ENCODE data around the gene PHACTR2. TPM values are rescaled to one million over a fixed set of nuclear protein-coding genes. Genes with fewer than 3 reads are reported as not detected.
A peak's percentile ranks its signal among the peaks of the same experiment; 100 is the strongest.
"Not testable (repeated sequence)": the region's sequence is repeated elsewhere in the genome, so short reads cannot be mapped to it uniquely, and the experiment has no call there.

The PHACTR2 gene
- total and polyA plus RNA-seq, 2 donors: 11.2 to 160 TPM

- Histone ChIP-seq H3K36me3 (ENCODE audit: insufficient read depth) (peaks cover 4% of the 10 kb centered on the region), H3K4me3 (ENCODE audit: low read depth, low read length) (no peak overlapping the region), H3K27ac (ENCODE audit: low read depth) (no peak overlapping the region), H3K4me1 (ENCODE audit: insufficient read depth) (no peaks in the 10 kb centered on the region)
- DNase-seq (ENCODE audit: extremely low spot score): no peak
Measured at GRCh38 chr6:143761074-143761473, 83.3 kb downstream of the PHACTR2 start.

DNA sequence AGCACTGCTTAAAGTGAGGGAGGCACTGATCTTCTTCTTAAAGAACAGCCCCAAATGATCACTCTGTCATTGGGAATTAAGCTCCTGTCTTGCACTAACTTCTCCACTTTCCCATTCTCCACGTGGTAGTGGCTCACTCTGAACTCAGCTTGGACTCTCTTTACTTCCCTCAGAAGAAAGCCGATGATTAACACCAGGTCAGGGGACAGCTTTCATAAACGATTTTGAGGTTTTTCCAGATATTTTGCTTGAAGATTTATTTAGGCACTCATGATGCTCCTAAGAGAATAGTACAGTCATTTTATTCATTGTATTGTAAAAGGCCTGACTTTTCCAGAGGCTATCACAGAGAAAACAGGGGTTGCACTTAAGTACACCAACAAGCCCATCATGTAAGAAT is 84.4 kb downstream of the PHACTR2 start:
- Histone ChIP-seq H3K4me1 (ENCODE audit: insufficient read depth) (no peaks in the 10 kb centered on the region), H3K4me3 (ENCODE audit: low read depth, low read length) (no peak overlapping the region), H3K36me3 (ENCODE audit: insufficient read depth) (peaks cover 4% of the 10 kb centered on the region), H3K27ac (ENCODE audit: low read depth) (no peak overlapping the region)
- 69% methylated on average over 3 of the region's 3 CpGs for WGBS
- no peak for DNase-seq (ENCODE audit: extremely low spot score)

GRCh38 chr6:143765422-143766184 is 87.8 kb downstream of the PHACTR2 start:
- no peaks in the 10 kb centered on the region for H3K4me1 ChIP-seq (ENCODE audit: insufficient read depth)
- peaks cover 2% of the 10 kb centered on the region for H3K36me3 ChIP-seq (ENCODE audit: insufficient read depth)
- WGBS: 95% methylated on average over 8 of the region's 8 CpGs
- H3K27ac ChIP-seq (ENCODE audit: low read depth): no peak overlapping the region
- DNase-seq (ENCODE audit: extremely low spot score): no peak
- no peak overlapping the region for H3K4me3 ChIP-seq (ENCODE audit: low read depth, low read length)

DNA sequence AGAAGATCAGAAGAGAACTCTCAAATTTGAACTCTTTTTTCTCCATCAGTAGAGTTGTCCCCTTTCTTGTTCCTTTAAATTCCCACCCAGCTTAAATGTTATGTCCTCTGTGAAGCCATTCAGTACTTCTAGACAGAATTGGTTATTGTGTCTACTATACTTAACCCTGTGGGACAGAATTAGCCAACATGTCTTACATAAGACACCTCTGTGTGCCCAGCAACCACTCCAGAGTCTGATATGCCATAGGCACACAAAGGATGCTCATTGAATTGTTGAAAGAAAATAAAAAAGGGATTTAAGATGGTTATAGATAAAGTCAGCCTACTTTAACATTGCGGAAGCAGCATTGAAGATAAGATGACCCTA is 88.4 kb downstream of the PHACTR2 start:
- 99% methylated on average over 1 of the region's 1 CpG for WGBS
- Histone ChIP-seq H3K27ac (ENCODE audit: low read depth) (no peak overlapping the region), H3K4me1 (ENCODE audit: insufficient read depth) (no peaks in the 10 kb centered on the region), H3K36me3 (ENCODE audit: insufficient read depth) (peaks cover 2% of the 10 kb centered on the region), H3K4me3 (ENCODE audit: low read depth, low read length) (no peak overlapping the region)
- no peak for DNase-seq (ENCODE audit: extremely low spot score)

DNA sequence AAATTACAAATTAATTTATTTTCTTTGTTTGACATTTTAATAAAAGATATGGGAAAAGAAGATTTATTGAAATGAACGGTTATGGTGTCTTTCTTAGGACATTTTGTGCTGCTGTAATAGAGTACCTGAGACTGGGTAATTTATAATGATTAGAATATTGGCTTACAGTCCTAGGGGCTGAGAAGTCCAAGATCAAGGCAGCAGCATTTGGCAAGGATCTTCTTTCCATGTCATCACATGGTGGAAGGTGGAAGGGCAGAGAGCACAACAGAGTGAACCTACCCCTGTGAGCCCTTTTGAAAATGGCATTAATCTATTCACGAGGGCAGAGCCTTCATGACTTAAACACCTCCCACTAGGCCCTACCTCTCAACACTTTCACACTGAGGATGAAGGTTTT is 89.7 kb downstream of the PHACTR2 start:
- Histone ChIP-seq H3K4me3 (ENCODE audit: low read depth, low read length) (no peak overlapping the region), H3K4me1 (ENCODE audit: insufficient read depth) (no peaks in the 10 kb centered on the region), H3K27ac (ENCODE audit: low read depth) (no peak overlapping the region), H3K36me3 (ENCODE audit: insufficient read depth) (peaks cover 2% of the 10 kb centered on the region)
- 96% methylated on average over 2 of the region's 2 CpGs for WGBS
- DNase-seq (ENCODE audit: extremely low spot score): no peak

GRCh38 chr6:143772116-143773086 is 94.6 kb downstream of the PHACTR2 start:
- Histone ChIP-seq H3K4me3 (ENCODE audit: low read depth, low read length) (no peak overlapping the region), H3K36me3 (ENCODE audit: insufficient read depth) (no peaks in the 10 kb centered on the region), H3K27ac (ENCODE audit: low read depth) (peak overlapping the region; percentile 64), H3K4me1 (ENCODE audit: insufficient read depth) (no peaks in the 10 kb centered on the region)
- 54% methylated on average over 16 of the region's 16 CpGs for WGBS
- DNase-seq (ENCODE audit: extremely low spot score): no peak

DNA sequence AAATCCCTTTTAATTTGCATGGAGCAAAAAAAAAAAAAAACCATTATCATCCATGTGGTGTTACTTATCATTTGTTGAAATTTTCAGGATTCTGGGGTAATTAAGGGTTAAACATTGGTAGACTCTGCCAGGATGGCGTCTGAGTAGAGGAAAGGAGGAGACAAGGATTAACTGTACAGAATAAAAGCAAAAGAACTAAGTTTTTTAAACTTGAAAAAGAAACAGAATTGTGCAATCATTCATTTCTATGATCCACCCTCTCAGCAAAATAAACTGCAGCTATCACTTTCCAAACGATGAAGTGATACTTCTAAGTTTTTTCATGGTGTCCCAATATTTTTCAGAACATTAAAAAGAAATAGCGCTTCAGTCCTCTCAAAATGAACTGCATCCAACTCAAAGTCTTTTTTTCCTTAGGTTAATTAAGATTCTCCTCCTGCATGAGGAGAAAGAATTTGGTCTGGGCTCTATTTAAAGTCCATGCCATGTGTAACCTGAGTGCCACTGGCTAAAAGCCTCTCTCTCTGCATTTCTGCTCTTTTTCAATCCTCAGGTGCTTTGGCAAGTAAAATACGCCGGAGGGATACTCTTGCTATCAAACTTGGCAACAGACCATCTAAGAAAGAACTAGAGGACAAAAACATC is 95.9 kb downstream of the PHACTR2 start:
- WGBS: 25% methylated on average over 5 of the region's 5 CpGs
- no peak for DNase-seq (ENCODE audit: extremely low spot score)
- H3K4me3 ChIP-seq (ENCODE audit: low read depth, low read length): no peak overlapping the region
- no peaks in the 10 kb centered on the region for H3K36me3 ChIP-seq (ENCODE audit: insufficient read depth)
- H3K27ac ChIP-seq (ENCODE audit: low read depth): no peak overlapping the region
- H3K4me1 ChIP-seq (ENCODE audit: insufficient read depth): no peaks in the 10 kb centered on the region

DNA sequence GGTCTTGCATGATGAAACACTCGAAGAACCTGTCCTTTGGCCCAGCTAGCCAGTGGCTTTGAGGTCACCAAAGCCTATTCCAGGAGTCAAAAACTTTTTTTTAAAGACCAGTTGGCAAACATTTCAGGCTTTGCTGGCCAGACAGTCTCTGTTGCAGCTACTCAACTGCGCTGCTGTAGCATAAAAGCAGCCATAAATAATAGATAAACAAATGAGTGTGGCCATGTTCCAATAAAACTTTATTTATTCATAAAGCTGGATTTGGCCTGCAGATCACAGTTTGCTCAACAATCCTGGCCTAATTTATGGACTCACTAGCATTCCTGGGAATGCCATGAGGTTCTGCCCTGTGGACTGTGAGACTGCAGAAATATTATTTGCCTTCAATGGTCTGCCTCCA is 96.6 kb downstream of the PHACTR2 start:
- Histone ChIP-seq H3K36me3 (ENCODE audit: insufficient read depth) (no peaks in the 10 kb centered on the region), H3K27ac (ENCODE audit: low read depth) (peak overlapping the region; percentile 18), H3K4me1 (ENCODE audit: insufficient read depth) (no peaks in the 10 kb centered on the region), H3K4me3 (ENCODE audit: low read depth, low read length) (no peak overlapping the region)
- no peak for DNase-seq (ENCODE audit: extremely low spot score)
- WGBS: 27% methylated on average over 2 of the region's 2 CpGs

- H3K4me3 ChIP-seq (ENCODE audit: low read depth, low read length): no peak overlapping the region
- no peaks in the 10 kb centered on the region for H3K4me1 ChIP-seq (ENCODE audit: insufficient read depth)
- DNase-seq (ENCODE audit: extremely low spot score): no peak
- WGBS: 34% methylated on average over 6 of the region's 6 CpGs
- H3K36me3 ChIP-seq (ENCODE audit: insufficient read depth): no peaks in the 10 kb centered on the region
- peak overlapping the region; percentile 2 for H3K27ac ChIP-seq (ENCODE audit: low read depth)
Measured at GRCh38 chr6:143775336-143775735, 97.6 kb downstream of the PHACTR2 start.

GRCh38 chr6:143778926-143779325 is 101.2 kb downstream of the PHACTR2 start:
- Histone ChIP-seq H3K36me3 (ENCODE audit: insufficient read depth) (peaks cover 2% of the 10 kb centered on the region), H3K4me3 (ENCODE audit: low read depth, low read length) (no peak overlapping the region), H3K4me1 (ENCODE audit: insufficient read depth) (no peaks in the 10 kb centered on the region), H3K27ac (ENCODE audit: low read depth) (no peak overlapping the region)
- no peak for DNase-seq (ENCODE audit: extremely low spot score)
- 59% methylated on average over 2 of the region's 2 CpGs for WGBS

DNA sequence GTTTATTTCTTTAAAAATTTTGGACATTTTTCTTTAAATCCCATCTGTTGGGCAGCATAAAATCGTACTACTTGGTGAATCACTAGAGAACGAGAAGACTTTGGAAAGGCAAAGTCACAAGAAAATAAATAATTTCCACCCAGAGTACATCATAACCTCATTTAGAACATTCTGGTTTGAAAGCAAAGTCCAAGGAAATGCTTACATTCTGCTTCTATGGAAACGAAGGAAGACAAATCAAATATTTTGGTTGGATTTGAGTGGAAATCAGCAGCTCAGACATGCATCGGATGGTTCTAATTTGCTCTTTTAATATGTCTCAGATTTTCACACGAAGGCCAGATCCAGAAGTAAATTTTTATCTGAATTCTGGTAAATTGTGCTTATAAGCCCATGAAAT is 104.7 kb downstream of the PHACTR2 start:
- DNase-seq (ENCODE audit: extremely low spot score): no peak
- WGBS: 58% methylated on average over 5 of the region's 5 CpGs
- Histone ChIP-seq H3K27ac (ENCODE audit: low read depth) (no peak overlapping the region), H3K4me3 (ENCODE audit: low read depth, low read length) (no peak overlapping the region), H3K4me1 (ENCODE audit: insufficient read depth) (no peaks in the 10 kb centered on the region), H3K36me3 (ENCODE audit: insufficient read depth) (peaks cover 2% of the 10 kb centered on the region)

GRCh38 chr6:143783077-143783476 is 105.3 kb downstream of the PHACTR2 start:
- DNase-seq (ENCODE audit: extremely low spot score): no peak
- Histone ChIP-seq H3K4me1 (ENCODE audit: insufficient read depth) (no peaks in the 10 kb centered on the region), H3K27ac (ENCODE audit: low read depth) (no peak overlapping the region), H3K36me3 (ENCODE audit: insufficient read depth) (peaks cover 2% of the 10 kb centered on the region), H3K4me3 (ENCODE audit: low read depth, low read length) (no peak overlapping the region)
- WGBS: 86% methylated on average over 3 of the region's 3 CpGs

GRCh38 chr6:143784316-143784715 is 106.6 kb downstream of the PHACTR2 start:
- Histone ChIP-seq H3K36me3 (ENCODE audit: insufficient read depth) (peaks cover 4% of the 10 kb centered on the region), H3K4me3 (ENCODE audit: low read depth, low read length) (no peak overlapping the region), H3K4me1 (ENCODE audit: insufficient read depth) (no peaks in the 10 kb centered on the region), H3K27ac (ENCODE audit: low read depth) (no peak overlapping the region)
- no peak for DNase-seq (ENCODE audit: extremely low spot score)

- H3K27ac ChIP-seq (ENCODE audit: low read depth); DNase-seq (ENCODE audit: extremely low spot score); H3K36me3 ChIP-seq (ENCODE audit: insufficient read depth); H3K4me1 ChIP-seq (ENCODE audit: insufficient read depth); H3K4me3 ChIP-seq (ENCODE audit: low read depth, low read length): not testable (repeated sequence)
Measured at GRCh38 chr6:143786371-143786770, 108.6 kb downstream of the PHACTR2 start.
